Fibroblast of the aortic adventitia (primary cell): ENCODE measurements around the gene FAM120AOS. TPM values are rescaled to one million over a fixed set of nuclear protein-coding genes. Genes with fewer than 3 reads are reported as not detected.

Experiments used
- DNase-seq: peaks from one replicate; pipeline ENCODE4 v3.0.0-alpha.2; 2010; ENCODE audit warnings: low read depth
- H3K4me3 ChIP-seq: 2 replicates; pipeline ENCODE4 v1.5.1; 2011; ENCODE audit warnings: low read depth, mild to moderate bottlenecking, control low read depth, low read length, moderate library complexity
- small RNA-seq: library from RNA; depleted of rRNA; stranded (forward); fragments of <200 nt; gene quantifications from one replicate; pipeline ENCODE3, GENCODE V24; 2012
- total RNA-seq: library from RNA; depleted of rRNA; stranded (reverse); fragments of >200 nt; gene quantifications from 2 replicates; pipeline ENCODE4 v1.2.3, GENCODE V29; 2012; ENCODE audit warnings: low replicate concordance
- TF ChIP-seq, protein P1 (sequence below): IDR thresholded peaks from 2 replicates; pipeline ENCODE4 v1.5.1; 2011; ENCODE audit warnings: mild to moderate bottlenecking, low read length, control low read depth, inconsistent platforms; ENCODE audit not compliant: insufficient read depth

Gene FAM120AOS
- total RNA-seq, 1 donor, result 44.6 TPM

DNA sequence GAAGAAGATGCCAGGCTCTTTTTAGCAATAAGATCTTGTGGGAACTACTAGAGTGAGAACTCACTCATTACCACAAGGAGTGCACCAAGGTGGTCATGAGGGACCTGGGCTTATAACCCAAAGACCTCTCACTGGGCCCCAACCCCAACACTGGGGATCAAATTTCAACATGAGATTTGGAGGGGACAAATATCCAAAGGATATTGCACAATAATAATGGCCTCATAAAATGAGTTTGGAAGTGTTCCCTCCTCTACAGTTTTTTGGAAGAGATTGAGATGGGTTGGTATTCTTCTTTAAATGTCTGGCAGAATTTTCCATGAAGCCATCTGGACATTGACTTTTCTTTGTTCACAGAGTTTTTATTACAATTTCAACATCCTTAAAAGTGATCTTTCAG is 39.9 kb downstream of the FAM120AOS start:
- no peak overlapping the region for H3K4me3 ChIP-seq
- TF ChIP-seq, protein P1, sequence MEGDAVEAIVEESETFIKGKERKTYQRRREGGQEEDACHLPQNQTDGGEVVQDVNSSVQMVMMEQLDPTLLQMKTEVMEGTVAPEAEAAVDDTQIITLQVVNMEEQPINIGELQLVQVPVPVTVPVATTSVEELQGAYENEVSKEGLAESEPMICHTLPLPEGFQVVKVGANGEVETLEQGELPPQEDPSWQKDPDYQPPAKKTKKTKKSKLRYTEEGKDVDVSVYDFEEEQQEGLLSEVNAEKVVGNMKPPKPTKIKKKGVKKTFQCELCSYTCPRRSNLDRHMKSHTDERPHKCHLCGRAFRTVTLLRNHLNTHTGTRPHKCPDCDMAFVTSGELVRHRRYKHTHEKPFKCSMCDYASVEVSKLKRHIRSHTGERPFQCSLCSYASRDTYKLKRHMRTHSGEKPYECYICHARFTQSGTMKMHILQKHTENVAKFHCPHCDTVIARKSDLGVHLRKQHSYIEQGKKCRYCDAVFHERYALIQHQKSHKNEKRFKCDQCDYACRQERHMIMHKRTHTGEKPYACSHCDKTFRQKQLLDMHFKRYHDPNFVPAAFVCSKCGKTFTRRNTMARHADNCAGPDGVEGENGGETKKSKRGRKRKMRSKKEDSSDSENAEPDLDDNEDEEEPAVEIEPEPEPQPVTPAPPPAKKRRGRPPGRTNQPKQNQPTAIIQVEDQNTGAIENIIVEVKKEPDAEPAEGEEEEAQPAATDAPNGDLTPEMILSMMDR, result no peak
- DNase-seq, result no peak

GRCh38 chr9:93406371-93406770 is 47.0 kb downstream of the FAM120AOS start:
- no peak overlapping the region for H3K4me3 ChIP-seq
- TF ChIP-seq, protein P1, result no peak
- no peak for DNase-seq

DNA sequence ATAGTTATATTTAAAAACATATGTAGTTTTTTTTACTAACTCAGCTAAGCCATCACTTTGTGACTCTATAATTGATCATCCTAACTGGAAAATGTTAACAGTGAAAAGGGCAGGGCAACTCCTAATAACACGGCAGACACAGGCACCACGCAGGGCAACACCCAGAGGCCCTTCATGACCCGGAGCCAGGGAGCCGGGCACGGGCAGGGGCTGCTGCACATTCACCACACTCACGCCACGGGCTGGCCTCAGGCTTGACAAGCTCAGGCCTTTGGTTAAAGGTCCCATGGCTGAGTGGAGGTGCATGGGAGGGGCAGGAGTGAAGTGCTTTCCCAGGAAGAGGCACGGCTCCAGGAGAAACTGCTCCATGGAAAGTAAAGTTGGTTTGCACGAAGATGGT is 54.9 kb downstream of the FAM120AOS start:
- no peak for DNase-seq
- TF ChIP-seq, protein P1, result no peak
- no peak overlapping the region for H3K4me3 ChIP-seq

DNA sequence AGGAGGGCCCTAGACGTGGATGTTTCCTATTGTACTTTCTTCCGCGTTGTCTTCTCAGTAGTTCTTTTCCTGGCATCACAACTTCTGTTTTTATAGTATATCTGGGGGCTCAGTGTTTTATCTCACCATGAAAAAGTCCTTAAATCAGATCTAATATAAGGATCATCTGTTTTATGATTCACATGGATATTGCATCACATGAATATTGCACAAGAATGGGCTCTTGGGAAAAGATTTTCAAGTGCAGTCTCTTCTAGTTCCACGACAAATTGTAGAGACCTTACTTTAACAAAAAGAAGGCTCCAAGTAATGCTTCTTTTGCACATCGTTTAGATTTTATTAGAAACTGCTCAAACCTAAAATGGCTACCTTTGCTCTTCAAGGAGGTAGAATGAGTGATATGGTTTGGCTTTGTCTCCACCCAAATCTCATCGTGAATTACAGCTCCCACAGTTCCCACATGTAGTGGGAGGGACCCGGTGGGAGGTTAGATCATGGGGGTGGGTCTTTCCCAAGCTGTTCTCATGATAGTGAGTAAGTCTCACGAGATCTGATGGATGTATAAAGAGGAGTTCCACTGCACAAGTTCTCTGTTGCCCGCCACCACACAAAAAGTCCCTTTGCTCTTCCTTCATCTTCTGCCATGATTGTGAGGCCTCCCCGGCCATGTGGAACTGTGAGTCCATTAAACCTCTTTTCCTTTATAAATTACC is 55.6 kb downstream of the FAM120AOS start:
- peak; percentile 47 for DNase-seq
- TF ChIP-seq, protein P1, result no peak
- H3K4me3 ChIP-seq, result no peak overlapping the region

Small RNA genes within 50 kb of the gene (small RNA-seq; reads per million reads assigned to genes)
- gene RF00019, result not detected

Other genes with a start within 250 kb of the FAM120AOS start
- 55.7 and 116 TPM in 2 replicates for gene FAM120A, start 1.9 kb downstream of the FAM120AOS start, total RNA-seq
- gene PHF2, start 123.0 kb upstream of the FAM120AOS start, total RNA-seq, result 4.7 and 14.2 TPM in 2 replicates